Thoracic aorta (tissue), 2 donors: ENCODE data around the gene HERC6. TPM values are rescaled to one million over a fixed set of nuclear protein-coding genes. Genes with fewer than 3 reads are reported as not detected.
A peak's percentile ranks its signal among the peaks of the same experiment; 100 is the strongest.
"Not testable (repeated sequence)": the region's sequence is repeated elsewhere in the genome, so short reads cannot be mapped to it uniquely, and the experiment has no call there.

Source experiments
- ATAC-seq: fragments of 150-250 bp; one replicate; pipeline ENCODE4 v1.8.0; 2017; ENCODE audit warnings: low read depth; ENCODE audit not compliant: insufficient number of reproducible peaks, low FRiP score
- DNase-seq: peaks from one replicate; pipeline ENCODE4 v3.0.0-alpha.2; 2020; ENCODE audit warnings: low spot score
- H3K27ac ChIP-seq, 2 donors: fragments of 200-600 bp; sonication (generic); 1 replicate in 1 of 2; 2 replicates in 1 of 2; pipeline ENCODE4 v1.5.1; 2016; ENCODE audit warnings: mild to moderate bottlenecking in 2 of 2, moderate library complexity in 2 of 2
- H3K27me3 ChIP-seq: fragments of 200-600 bp; sonication (generic); replicated peaks from 2 replicates; pipeline ENCODE4 v1.6.0; 2016; ENCODE audit warnings: mild to moderate bottlenecking; ENCODE audit not compliant: insufficient read depth
- H3K36me3 ChIP-seq: fragments of 200-600 bp; sonication (generic); one replicate; pipeline ENCODE4 v1.5.1; 2016
- H3K4me1 ChIP-seq, 2 donors: fragments of 200-600 bp; sonication (generic); 1 replicate in 1 of 2; 2 replicates in 1 of 2; pipeline versions ENCODE4 v1.5.1 to v1.6.0; 2016; ENCODE audit warnings: low read depth in 2 of 2, mild to moderate bottlenecking in 1 of 2; ENCODE audit not compliant: control insufficient read depth in 1 of 2
- H3K4me3 ChIP-seq: fragments of 200-600 bp; sonication (generic); 2 replicates; pipeline ENCODE4 v1.5.1; 2016; ENCODE audit warnings: mild to moderate bottlenecking
- H3K9me3 ChIP-seq: fragments of 200-600 bp; sonication (generic); 2 replicates; pipeline ENCODE4 v1.5.1; 2016
- total RNA-seq, 2 donors: library from RNA; depleted of rRNA; stranded (reverse); fragments of >200 nt; gene quantifications; one replicate each; pipeline versions ENCODE4 v1.1.0 to v1.2.3, GENCODE V29; 2016
- TF ChIP-seq, protein P1 (sequence below): fragments of 200-600 bp; sonication (generic); IDR thresholded peaks from one replicate; pipeline ENCODE4 v1.5.1; 2019; ENCODE audit warnings: antibody characterized with exemption

Gene HERC6
- total RNA-seq: 10 to 100 TPM in 1 of 2 donors, 1 to 10 TPM in 1; 7.8 to 12.9 TPM

DNA sequence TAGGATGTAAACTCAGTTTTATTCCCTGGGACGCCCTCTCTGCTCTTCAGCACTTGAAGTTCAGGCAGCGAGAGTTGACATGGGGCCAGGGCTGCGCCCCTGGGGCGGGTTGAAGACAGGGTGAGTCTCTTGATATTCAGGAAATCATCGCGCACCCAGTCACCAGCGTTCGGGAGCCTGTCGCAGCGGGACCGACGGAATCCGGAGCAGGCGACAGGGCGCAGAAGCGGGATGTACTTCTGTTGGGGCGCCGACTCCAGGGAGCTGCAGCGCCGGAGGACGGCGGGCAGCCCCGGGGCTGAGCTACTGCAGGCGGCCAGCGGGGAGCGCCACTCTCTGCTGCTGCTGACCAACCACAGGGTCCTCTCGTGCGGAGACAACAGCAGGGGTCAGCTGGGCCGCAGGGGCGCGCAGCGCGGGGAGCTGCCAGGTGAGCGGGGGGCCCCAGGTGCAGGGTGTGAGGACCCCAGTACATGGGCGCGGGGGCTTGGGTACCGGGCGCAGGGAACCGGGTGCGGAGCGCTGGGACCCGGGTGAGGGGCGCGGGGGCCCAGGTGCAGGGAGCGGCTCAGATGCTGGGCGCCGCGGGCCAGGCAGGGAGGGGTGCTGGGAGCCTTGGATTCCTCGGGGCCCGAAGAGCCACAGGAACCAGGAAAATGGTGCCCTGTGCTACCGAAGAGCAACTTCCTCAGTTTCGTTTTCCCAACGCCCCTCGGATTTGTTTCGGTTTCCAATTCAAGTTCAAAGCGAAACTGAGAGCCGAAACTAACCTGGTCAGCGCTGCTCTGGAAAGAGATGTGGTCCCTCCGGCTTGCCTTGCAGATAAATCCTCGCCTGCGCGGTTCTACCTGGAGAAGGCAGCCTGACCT lies at the start of gene HERC6:
Gene HERC6, plus strand, starts transcription at position 162 of the 869 bp plus-strand sequence. Its CDS starts 70 bp downstream, at position 232.
- peak within 1 kb of the TSS; percentile 86 for H3K4me3 ChIP-seq
- TF ChIP-seq, protein P1, sequence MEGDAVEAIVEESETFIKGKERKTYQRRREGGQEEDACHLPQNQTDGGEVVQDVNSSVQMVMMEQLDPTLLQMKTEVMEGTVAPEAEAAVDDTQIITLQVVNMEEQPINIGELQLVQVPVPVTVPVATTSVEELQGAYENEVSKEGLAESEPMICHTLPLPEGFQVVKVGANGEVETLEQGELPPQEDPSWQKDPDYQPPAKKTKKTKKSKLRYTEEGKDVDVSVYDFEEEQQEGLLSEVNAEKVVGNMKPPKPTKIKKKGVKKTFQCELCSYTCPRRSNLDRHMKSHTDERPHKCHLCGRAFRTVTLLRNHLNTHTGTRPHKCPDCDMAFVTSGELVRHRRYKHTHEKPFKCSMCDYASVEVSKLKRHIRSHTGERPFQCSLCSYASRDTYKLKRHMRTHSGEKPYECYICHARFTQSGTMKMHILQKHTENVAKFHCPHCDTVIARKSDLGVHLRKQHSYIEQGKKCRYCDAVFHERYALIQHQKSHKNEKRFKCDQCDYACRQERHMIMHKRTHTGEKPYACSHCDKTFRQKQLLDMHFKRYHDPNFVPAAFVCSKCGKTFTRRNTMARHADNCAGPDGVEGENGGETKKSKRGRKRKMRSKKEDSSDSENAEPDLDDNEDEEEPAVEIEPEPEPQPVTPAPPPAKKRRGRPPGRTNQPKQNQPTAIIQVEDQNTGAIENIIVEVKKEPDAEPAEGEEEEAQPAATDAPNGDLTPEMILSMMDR: peak; percentile 79

DNA sequence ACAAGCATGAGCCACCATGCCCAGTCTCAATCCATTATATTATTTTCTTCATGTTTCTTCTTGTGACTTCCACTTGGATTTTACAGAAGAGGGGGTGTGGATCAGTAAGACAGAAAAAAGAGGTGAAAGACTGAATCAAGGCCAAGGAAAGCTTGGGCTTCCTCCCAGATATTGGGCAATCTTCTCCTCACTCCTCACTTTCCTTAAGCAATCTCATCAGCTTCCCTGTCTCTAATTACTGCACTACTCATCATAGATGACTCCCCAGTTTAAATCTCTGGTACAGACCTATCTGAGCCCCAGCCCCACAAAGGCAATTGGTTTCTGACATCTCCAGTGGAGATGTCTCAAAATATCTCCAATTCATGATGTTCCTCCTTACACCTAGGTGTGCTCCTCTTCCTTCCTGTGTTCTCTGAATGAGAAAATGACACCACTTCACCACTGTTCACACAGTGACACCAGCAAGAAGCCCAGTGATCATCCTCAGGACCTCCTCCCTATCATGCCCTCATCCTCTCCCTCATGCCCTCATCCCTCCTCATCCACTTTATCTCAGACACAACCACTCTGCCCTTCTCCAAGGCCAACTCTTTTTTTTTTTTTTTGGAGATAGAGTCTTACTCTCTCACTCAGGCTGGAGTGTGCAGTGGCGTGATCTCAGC lies 44.8 kb upstream of the HERC6 start:
- no peak for ATAC-seq
- Histone ChIP-seq H3K36me3 (no peaks in the 10 kb centered on the region), H3K4me1 (no peaks in the 10 kb centered on the region), H3K27me3 (no peaks in the 10 kb centered on the region), H3K4me3 (no peak overlapping the region), H3K27ac (no peak overlapping the region), H3K9me3 (no peaks in the 10 kb centered on the region)
- no peak for DNase-seq
- TF ChIP-seq, protein P1: no peak

More for the DNA sequence above, at the start of gene HERC6:
- H3K27me3 ChIP-seq: no peaks in the 10 kb centered on the region
- H3K27ac ChIP-seq: peak within 1 kb of the TSS; percentile 71 to 73
- DNase-seq (peak; percentile 23), ATAC-seq (peak; percentile 74)
- no peaks in the 10 kb centered on the region for H3K4me1 ChIP-seq
- H3K9me3 ChIP-seq: no peaks in the 10 kb centered on the region
- no peaks in the 10 kb centered on the region for H3K36me3 ChIP-seq

DNA sequence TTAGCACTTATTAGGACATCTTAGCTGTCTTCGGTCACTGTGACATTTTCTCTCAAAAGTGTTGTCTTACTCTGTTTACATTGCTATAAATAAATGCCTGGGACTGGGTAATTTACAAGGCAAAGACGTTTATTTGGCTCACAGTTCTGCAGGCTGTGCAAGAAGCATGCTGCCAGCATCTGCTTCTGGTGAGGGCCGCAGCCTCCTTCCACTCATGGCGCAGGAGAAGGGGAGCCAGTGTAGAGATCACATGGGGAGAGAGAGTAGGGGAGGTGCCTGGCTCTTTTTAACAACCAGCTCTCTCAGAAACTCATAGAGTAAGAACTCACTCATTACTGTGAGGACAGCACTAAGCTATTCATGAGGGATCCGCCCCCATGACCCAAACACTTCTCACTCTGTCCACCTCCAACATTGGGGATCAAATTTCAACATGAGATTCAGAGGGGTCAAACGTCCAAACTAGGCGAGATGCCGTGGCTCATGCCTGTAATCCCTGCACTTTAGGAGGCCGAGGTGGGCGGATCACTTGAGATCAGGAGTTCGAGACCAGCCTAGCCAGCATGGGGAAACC lies 43.5 kb upstream of the HERC6 start:
- Histone ChIP-seq H3K9me3 (no peaks in the 10 kb centered on the region), H3K27ac (no peak overlapping the region), H3K4me1 (peaks cover 0 to under 1% of the 10 kb centered on the region in 2 donors), H3K4me3 (no peak overlapping the region), H3K27me3 (no peaks in the 10 kb centered on the region), H3K36me3 (no peaks in the 10 kb centered on the region)
- ATAC-seq: no peak
- TF ChIP-seq, protein P1: no peak
- no peak for DNase-seq

DNA sequence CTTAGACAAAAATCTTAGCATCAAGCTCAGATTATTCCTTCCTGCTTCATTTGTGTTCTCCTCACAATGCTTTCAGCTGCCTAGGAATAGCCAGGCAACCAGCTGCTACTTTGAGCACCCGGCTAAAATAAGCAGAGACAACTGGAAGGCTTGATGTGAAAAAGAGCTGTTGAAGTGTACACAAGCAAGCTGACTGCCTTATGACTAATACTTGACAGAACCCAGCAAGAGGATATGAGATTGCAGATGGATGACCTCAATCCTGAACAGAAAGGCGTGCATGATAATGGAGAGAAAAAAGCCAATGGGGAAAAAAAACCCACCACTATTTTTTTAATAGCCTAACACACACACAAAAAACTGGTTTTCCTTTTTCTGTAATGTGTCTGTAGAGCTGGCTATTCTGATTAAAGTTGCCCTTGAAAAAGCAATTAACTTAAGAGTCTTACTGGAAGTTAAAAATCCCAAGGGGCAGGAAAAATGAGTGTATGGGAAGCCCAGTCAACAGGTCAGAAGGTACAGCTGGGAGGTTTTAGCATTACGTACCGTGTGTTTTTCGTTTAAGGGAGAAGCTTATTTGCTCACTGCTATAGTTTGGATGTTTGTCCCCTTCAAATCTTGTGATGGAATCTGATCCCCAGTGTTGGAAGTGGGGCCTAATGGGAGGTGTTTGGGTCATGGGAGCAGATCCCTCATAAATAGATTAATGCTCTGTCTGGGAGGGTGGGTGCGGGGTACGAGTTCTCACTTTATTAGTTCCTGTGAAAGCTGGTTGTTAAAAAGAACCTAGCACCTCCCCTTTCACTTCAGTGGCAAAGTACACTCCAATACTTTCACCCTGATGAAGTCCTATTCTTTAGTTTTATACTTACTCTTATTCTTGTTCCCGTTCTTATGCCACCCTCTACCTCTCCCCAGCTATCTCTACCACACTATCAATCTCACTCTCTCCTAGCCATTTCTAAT lies 37.1 kb upstream of the HERC6 start:
- TF ChIP-seq, protein P1: no peak
- DNase-seq: no peak
- no peaks in the 10 kb centered on the region for H3K9me3 ChIP-seq

DNA sequence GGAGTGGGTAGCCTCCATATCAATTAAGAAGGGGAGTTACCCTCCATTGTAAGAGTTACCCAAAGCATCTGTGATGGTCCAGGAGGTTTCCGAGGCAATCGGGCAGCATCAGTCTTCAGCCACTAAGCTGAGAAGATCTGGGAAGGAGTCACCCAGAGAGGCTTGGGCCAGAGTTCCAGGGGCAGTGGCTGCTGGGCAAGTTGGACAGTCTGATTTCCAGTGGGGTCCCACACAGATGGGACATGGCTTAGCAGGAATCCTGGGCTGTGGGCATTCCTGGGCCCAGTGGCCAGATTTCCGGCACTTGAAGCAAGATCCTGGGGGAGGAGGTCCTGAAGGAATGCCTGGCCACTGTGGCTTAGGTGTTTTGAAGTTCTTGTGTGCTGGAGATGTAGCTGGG lies 31.8 kb upstream of the HERC6 start:
- H3K9me3 ChIP-seq, H3K27ac ChIP-seq, DNase-seq, H3K4me1 ChIP-seq, H3K36me3 ChIP-seq, ATAC-seq, H3K27me3 ChIP-seq, H3K4me3 ChIP-seq: not testable (repeated sequence)

More for the DNA sequence above, 37.1 kb upstream of the HERC6 start:
- Histone ChIP-seq H3K27ac (peak overlapping the region in 1 of 2 donors; percentile 18), H3K4me1 (peaks cover 0 to 11% of the 10 kb centered on the region in 2 donors), H3K27me3 (no peaks in the 10 kb centered on the region), H3K4me3 (no peak overlapping the region), H3K36me3 (no peaks in the 10 kb centered on the region)
- peak; percentile 91 for ATAC-seq

DNA sequence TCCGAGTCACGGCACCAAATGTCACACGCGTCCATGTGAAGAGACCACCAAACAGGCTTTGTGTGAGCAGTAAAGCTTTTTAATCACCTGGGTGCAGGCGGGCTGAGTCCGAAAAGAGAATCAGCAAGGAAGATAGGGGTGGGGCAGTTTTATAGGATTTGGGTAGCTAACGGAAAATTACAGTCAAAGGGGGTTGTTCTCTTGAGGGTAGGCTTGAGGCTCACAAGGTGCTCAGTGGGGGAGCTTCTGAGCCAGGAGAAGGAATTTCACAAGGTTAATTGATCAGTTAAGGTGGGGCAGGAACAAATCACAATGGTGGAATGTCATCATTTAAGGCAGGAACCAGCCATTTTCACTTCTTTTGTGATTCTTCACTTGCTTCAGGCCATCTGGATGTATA lies 29.9 kb upstream of the HERC6 start:
- not testable (repeated sequence) for ATAC-seq

More for the DNA sequence above, 29.9 kb upstream of the HERC6 start:
- not testable (repeated sequence) for H3K4me3 ChIP-seq, H3K9me3 ChIP-seq, DNase-seq, H3K27me3 ChIP-seq, H3K27ac ChIP-seq, H3K36me3 ChIP-seq, H3K4me1 ChIP-seq
